ENCODE results near the gene AIRE.
"Not testable (repeated sequence)": the region's sequence is repeated elsewhere in the genome, so short reads cannot be mapped to it uniquely, and the experiment has no call there.

The AIRE gene

DNA sequence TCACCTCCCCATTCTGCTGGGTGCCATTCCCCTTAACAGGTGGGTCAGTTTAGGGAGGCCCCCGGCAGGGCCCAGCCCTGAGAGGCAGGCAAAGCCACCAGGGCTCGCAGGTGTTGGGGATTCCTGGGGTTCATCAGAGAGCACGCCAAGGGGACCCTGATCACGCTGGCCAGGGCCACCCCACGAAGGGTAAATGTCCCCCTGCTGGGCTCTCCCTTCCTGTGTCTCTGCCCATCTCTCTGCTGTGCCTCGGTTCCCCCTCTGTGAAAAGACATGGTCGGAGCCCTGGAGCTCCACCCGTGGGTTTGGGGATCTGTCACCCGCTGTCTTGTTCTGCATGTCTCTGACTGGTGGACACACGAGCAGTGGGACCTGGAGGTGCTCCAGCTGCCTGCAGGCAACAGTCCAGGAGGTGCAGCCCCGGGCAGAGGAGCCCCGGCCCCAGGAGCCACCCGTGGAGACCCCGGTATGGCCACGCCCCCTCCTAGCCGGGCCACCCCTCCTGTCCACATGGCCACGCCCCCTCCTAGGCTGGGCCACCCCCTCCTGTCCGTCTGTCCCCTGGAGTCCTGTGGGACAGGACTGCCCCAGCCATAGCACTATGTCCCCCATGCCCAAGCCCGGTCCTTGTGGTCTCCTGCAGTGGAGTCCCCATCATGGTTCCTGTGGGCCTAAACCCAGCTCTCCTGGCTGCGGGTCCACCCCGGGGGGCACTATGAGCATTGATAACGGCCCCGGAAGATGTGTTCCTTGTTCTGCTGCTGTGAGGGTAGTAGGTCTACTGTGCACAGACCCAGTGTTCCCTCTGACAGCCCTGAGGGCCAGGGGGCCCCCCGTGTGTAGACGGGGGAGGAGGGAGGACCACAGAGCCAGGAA, 6.5 kb downstream of the AIRE start:
- DNase-seq (ENCODE audit: low spot score) = no peak

DNA sequence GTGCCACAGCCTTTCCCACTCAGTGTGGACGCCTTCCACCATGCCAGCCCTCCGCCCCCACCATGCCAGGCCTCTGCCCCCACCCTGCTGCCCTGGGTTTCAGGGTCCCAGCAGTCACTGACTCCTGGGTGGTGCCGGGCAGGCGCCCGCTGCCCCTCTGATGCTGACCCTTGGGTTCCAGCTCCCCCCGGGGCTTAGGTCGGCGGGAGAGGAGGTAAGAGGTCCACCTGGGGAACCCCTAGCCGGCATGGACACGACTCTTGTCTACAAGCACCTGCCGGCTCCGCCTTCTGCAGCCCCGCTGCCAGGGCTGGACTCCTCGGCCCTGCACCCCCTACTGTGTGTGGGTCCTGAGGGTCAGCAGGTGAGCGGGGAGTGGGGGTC, 7.1 kb downstream of the AIRE start:
- no peak for DNase-seq (ENCODE audit: low spot score)

DNA sequence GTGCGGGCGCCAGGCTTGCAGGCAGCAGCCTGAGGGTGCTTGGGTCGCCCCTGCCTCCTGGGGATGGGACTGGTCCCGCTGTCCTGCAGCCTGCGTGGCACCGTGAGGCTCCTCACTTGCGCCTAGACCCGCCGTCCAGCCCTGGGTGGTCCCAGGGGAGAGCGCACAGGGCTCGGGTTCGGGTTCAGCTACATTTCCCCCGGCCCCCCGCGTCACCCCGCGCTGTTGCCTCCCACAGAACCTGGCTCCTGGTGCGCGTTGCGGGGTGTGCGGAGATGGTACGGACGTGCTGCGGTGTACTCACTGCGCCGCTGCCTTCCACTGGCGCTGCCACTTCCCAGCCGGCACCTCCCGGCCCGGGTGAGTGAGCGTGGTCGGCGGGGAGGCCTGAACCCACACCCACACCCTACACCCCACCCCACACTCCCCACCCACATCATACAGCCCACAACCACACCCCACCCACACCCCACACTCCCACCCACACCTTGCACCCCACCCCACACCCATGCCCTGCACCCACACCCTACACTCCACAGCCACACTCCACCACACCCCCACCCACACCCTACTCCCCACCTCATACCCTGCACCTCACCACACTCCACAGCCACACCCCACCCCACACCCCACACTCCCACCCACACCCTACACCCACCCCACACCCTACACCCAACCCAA, 8.0 kb downstream of the AIRE start:
- no peak for DNase-seq (ENCODE audit: low spot score)

DNA sequence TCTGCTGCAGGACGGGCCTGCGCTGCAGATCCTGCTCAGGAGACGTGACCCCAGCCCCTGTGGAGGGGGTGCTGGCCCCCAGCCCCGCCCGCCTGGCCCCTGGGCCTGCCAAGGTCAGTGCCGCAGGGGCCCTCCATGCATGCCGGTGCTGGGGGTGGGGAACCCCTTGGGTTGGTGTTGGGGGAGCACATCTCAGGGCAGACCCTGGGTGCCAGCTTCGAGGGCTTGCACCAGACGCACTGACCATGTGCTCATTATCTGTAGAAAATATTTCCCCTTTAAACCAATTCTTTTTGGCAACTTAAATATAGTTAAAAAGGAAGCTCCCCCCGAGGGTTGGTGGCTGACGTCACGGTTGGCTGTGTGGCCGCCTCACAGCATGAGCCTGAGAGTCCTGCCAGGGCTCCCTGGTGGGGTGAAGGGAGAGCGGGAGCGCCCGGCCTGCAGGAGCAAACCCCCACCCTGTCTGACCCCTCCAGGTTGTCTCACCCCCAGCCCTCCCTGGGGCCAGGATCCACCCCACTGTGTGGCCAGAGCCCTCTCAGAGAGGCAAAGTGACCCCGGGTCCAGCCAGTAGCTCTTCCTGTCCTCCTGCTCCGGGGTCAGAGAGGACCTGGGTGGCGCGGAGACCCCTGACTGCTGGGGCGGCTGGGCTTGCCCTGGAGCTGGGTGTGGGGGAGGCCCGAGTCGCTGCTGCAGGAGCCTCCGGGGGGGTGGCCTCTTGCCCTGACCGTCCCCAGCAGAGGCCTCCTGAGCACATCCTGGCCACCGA, 8.9 kb downstream of the AIRE start:
- DNase-seq (ENCODE audit: low spot score) = no peak

DNA sequence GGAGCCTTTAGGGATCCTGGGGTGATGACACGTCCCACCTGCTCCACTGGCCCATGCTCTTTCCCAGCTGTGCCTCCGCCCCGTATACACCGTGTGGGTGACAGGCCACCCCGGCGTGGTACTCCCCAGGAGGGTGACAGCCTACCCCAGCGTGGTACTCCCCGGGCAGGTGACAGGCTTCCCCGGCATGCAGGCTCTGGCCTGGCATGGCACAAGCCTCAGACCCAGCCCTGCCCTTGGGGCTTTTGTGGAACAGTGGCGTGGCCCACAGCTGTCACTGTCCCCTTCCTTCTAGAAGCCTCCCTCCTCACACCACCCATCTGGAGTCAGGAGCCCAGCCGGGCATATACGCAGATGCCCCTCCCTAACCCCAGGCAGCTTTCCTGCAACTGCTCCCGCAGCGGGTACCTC, 9.5 kb downstream of the AIRE start:
- DNase-seq (ENCODE audit: low spot score) = no peak

DNA sequence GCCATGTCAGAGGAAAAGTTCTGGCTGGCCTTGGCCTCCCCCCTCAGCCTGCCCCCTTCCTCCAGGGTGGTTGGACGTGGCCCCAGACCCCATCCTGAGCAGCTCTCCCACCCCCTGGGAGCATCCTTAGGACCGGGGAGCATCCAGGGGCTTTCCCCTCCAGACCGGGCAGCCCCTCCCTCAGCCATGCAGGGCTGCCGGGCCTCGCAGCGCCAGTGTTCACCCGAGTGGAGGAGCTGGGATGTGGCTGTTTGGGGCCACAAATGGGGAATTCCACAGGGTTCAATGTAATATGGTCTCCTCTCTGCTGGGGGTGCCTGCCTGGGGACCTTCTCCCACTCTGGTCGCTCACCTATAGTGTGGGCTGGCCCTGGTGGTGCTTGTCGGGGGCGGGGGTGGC, 10.0 kb downstream of the AIRE start:
- DNase-seq (ENCODE audit: low spot score) = no peak

DNA sequence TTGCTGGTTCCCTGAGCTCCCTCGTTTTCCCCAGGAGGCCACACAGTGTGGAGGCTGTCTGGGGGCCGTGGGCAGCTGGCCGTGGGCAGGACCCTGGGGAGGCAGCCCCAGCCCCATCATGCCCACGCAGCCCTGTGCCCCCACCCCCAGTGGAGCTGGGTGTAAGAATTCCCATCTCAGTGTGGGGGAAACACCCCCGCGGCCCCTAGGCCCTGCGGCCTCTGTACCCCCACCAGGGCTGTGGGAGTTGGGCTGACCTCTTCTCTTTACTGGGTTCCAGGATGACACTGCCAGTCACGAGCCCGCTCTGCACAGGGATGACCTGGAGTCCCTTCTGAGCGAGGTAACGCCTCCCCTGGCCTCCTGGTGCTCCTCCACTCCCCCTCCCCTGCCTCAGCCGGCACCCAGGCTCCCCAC, 10.4 kb downstream of the AIRE start:
- no peak for DNase-seq (ENCODE audit: low spot score)

DNA sequence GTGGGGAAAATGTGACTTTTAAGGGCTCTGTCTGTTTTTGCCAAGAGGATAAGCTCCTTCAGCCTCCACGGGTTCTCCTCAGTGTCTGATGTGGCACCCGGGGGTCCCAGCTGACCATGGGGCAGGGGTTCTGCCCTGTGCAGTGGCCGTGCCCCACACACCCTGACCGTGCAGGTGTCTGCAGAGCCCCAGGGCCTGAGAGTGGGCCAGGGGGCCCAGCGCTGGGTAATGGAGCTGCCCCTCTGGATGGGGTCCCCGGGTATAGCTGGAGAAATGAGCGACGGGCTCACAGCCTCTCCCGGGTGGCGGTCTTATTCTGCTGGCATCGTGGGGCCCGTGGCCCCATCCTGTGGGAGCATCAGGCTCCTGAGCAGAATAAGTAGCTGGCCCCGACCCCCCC, 11.2 kb downstream of the AIRE start:
- no peak for DNase-seq (ENCODE audit: low spot score)

DNA sequence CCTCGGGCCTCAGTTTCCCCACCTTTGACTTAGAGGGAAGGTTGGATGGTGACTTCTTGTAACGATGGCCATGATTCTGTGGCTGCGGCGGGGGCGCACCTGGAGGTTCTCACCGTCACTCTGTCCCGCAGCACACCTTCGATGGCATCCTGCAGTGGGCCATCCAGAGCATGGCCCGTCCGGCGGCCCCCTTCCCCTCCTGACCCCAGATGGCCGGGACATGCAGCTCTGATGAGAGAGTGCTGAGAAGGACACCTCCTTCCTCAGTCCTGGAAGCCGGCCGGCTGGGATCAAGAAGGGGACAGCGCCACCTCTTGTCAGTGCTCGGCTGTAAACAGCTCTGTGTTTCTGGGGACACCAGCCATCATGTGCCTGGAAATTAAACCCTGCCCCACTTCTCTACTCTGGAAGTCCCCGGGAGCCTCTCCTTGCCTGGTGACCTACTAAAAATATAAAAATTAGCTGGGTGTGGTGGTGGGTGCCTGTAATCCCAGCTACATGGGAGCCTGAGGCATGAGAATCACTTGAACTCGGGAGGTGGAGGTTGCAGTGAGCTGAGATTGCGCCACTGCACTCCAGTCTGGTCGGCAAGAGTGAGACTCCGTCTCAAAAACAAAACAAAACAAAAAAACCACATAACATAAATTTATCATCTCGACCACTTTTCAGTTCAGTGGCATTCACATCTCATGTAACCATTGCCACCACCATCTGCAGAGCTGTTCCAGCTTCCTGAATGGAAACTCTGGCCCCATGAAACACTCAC, 12.0 kb downstream of the AIRE start:
- DNase-seq (ENCODE audit: low spot score) = peak; percentile 90

DNA sequence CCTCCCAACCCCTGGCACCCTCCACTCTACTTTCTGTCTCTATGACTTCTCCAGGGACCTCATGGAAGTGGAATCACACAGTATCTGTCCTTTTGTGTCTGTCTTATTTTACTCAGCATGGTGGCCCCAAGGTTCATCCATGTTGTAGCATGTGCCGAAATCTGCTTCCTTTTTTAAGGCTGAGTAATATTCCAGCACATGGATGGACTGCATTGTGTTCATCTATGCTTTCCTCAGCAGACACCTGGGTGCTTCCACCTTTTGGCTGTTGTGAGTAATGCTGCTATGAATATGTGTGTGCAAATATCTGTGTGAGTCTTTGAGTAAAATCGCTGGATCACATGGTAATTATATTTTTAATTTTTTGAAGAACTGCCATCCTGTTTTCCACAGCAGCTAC, 12.6 kb downstream of the AIRE start:
- no peak for DNase-seq (ENCODE audit: low spot score)

DNA sequence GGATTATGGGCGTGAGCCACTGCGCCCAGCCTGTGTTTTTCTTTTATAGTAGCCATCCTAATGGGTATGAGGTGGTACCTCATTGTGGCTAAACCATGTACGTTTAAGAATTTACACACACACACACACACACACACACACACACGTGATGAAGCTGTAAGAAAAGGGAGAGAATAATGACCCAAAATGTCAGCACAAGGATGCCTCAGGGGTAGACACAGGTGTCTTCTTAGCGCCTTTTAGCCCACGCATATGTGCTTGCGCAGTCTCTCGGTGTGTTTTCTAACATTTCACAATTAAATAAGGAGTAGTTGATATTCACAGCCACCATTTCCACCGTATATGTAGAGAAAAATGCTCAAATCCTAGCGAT, 13.4 kb downstream of the AIRE start:
- no peak for DNase-seq (ENCODE audit: low spot score)

DNA sequence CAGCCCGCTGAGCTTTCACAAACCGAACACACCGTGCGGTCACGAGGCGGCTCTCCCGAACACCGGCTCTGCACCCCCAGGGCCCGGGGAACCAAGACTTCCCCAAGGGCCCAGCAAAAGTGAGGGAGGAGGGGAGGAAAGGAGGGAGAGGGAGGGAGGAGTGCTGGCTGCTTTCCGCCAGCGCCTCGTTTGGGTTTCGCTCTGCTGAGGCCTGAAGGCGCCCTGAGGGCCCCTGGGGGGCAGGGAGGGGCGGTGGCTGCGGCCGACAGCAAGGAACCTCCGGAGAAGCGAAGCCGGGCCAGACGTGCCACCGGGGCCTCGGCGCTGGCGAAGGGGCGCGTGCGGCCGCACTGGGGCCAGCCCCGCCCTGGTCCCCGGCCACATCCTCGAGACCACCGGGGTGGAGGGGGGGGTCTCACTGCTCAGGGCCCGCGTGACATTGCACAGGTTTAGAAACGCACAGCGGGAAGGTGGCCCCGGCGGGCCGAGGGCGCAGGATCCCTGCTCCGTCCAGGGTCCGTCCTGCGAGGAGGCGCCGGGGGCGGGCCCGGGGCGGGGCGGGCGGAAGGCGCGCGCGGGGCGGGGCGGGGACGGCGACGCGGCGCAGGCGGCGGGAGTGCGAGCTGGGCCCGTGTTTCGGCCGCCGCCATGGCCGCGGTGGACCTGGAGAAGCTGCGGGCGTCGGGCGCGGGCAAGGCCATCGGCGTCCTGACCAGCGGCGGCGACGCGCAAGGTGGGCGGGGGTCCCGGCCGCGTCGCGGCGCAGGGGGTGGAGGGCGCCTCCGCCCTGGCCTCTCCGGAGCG, 14.0 kb downstream of the AIRE start, which contains the start of gene PFKL:
Gene PFKL, plus strand, starts transcription at position 596 of the 804 bp plus-strand sequence. Its CDS starts 53 bp downstream, at position 649.
- peak; percentile 87 for DNase-seq (ENCODE audit: low spot score)

DNA sequence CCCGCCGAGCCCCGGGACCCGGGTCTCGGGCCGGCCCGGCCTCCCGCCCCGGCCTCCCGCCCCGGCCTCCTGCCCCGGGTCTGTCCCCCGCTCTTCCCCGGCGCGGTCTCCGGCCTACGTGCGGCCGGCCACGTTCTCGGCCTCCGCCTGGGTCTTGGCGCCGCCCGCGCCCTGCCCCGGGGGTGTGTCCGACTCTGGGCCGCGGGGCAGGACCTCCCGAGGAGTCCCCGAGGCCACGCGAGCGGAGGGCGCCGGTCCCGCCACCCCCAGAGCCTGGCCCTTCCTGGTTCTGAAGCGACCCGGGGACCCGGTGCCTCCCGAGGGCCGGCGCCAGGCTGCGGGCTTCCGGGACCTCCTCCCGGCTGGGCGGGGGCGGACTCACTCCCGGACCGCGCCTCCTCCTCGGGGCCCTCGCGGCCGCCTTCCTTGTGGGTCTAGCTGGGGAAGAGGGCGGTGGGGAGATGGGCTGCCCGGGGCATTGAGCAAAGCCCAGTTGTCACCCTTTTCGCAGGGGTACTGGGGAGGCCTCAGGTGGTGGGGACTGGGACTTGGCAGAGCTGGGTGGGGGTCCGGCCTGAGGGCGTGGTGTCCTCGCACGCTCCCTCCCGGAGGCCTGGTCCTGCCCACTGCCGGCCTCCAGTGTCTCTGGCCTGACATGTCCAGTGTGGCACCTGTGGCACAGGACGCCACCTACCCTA, 14.7 kb downstream of the AIRE start:
- peak; percentile 85 for DNase-seq (ENCODE audit: low spot score)

DNA sequence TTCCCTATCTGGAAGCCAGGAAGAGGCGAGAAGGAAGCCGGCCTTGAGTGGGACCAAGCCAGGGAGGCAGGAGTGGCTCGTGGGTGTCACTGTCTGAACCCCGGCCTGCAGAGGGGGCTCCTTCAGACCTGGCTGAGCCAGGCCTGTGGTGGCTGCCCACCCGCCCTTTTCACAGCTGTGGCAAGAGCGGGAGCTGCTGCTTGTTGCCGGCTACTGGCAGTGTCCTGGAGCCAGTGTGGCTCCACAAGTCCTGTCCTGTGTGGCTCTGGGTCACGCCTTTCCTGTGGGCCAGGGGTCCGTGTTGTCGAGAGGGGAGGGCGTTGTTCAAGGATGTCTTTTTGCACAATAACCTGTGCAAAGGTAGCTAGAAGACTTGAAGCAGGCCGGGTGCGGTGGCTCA, 15.5 kb downstream of the AIRE start:
- DNase-seq (ENCODE audit: low spot score) = no peak

DNA sequence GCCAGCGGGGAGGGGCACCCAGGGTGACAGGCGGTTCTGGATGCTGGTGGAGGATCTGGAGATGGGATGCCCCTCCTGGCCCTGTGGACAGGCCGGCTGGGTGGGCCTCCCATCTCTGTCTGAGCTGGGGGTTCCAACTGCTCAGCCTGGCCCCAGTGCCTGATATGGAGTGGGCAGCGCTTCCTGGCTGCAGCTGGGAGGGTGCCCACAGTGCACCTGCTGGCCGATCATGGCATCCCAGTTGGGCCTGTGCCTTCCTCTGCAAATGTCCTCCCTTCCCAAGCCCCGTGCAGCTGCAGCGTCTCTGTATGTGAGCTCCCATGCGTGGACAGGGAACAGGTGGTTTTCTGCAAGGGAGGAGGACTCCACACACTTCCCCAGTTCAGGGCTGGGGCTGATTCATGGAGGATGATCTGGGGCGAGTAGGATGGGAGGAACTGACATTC, 16.3 kb downstream of the AIRE start:
- no peak for DNase-seq (ENCODE audit: low spot score)

DNA sequence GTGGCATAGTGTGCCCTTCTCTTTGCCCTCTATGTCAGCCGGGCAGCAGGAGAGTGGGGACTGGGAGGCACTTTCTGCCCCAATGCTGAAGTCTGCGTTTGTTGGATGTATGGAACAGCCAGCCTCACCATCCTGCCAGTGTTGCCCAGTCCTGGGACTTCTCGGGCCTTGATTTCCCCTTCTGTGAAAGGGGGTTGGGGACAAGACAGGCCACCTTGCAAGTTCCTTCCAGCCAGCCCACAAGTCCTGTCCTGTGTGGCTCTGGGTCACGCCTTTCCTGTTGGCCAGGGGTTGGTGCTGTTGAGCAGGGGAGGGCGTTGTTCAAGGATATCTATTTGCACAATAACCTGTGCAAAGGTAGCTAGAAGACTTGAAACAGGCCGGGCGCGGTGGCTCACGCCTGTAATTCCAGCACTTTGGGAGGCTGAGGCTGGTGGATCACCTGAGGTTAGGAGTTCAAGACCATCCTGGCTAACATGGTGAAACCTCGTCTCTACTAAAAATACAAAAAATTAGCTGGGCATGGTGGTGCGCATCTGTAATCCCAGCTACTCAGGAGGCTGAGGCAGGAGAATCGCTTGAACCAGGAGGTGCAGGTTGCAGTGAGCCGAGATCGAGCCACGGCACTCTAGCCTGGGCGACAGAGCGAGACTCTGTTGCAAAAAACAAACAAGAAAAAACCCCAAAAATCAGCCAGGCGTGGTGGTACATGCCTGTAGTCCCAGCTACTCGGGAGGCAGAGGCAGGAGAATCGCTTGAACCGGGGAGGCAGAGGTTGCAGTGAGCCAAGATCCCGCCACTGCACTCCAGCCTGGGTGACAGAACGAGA, 17.1 kb downstream of the AIRE start:
- DNase-seq (ENCODE audit: low spot score) = not testable (repeated sequence)

DNA sequence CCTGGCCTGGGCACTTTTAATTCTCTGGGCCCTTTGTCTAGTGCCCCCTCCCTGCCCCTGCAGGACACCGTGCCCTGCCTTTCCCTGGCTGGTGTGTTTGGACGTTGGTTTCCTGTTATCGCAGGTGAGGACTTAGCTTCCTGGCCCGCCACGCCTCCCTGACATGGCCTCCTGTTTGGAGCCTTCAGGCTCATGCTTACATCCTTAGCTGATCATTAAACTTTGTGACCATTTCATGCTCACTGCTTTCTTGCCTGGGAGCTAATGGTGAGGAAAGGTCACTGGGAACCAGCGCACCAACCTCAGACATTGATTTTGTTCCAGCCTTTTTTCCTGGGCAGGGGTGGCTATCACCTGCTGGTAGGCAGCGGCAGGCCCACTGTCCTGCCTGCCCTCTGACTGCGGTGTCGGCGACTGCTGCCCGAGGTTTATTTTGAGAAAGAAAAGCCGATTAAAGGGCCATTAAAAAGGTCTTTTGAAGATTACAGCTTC, 17.9 kb downstream of the AIRE start:
- DNase-seq (ENCODE audit: low spot score) = no peak

DNA sequence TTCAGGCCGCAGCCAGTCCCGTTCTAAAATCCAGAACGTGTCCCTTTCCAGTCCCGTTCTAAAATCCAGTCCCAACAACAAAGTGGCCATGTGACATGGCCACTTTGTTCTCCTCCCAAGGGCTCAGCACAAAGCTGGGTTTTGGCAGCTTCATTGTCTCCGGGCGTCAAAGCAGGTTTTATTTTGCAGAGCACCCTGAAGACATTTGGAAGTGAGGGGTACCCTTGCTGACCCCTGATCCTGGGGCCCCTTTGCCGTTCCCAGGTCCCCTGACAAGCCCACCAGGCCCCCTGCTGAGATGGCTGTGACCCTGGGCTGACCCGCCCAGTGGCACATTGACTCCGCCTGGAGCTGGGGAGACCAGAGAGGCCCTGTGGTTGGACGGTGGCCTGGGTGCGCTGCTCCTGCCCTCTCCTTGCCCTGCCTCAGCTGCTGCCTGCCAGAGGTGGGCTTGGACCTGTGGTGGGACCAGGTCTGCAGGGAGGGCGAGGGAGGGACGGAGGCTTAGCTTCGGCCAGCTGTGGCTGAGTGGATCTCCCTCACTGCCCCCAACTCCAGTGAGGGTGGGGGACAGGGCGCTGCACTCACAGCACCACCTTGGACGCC, 18.4 kb downstream of the AIRE start:
- DNase-seq (ENCODE audit: low spot score) = no peak

DNA sequence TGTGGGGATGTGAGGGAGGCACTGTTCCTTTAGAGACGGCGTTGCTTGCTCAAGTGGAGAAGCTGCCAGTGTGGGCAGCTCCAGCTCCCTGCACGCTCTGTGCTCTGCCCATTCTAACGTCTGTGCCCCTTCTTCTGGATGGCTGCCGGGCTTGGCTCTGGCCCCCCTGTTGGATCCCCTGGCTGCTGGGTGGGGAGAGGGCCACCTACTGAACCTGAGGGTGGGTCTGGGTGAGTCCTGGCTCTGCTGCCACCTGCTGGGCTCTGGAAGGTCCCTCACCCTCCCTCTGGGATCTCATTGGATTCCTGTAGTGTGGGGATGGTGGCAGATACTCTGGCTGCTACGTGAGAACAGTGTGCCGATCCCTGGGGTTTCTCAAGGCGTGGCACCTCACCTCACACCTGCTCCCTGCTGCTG, 19.2 kb downstream of the AIRE start:
- DNase-seq (ENCODE audit: low spot score) = no peak
